K562 (cell line): ENCODE data around the gene OR11G2. TPM values are rescaled to one million over a fixed set of nuclear protein-coding genes. Genes with fewer than 3 reads are reported as not detected.

Experiments used
- ATAC-seq: fragments of 200-7000 bp; cut with Tn5 transposase; 3 replicates; pipeline ENCODE4 v1.9.1; 2020; ENCODE audit warnings: moderate library complexity
- BruUV-seq: library from RNA; stranded (reverse); fragments of 400-500 nt; replicated peaks from 2 replicates; lab custom pipeline; 2021; lab: Mats Ljungman, UMichigan
- CTCF ChIA-PET: fragments of 300-600 bp; formaldehyde crosslinking; extraction: SDS; loops from one replicate; lab custom pipeline; 2021; ENCODE audit warnings: low intra/inter-chr PET ratio; lab: Yijun Ruan, JAX
- POLR2A ChIA-PET: fragments of 300-600, 350-650 bp; sonication (Branson Sonifier 250); formaldehyde crosslinking; extraction: SDS; loops from one replicate; lab custom pipeline; 2021; ENCODE audit warnings: antibody characterized with exemption, inconsistent platforms; lab: Yijun Ruan, JAX
- DNase-seq, 4 experiments: peaks; one replicate each; pipeline versions ENCODE4 v3.0.0 to v3.0.0-alpha.2; 2011 to 2018; ENCODE audit warnings: low spot score in 3 of 4, mixed read lengths in 3 of 4; ENCODE audit errors: extremely low read depth in 1 of 4
- FAIRE-seq: peaks from 2 replicates; lab custom pipeline; 2011; peaks lifted over from hg19 to GRCh38; lab: Jason Lieb, UNC
- H2AFZ ChIP-seq: 2 replicates; pipeline ENCODE4 v1.6.0; 2011; ENCODE audit warnings: low read depth, low read length, control low read depth, inconsistent platforms
- H3K27ac ChIP-seq: fragments of 200-600 bp; 3 replicates; pipeline ENCODE4 v1.8.0; 2011; ENCODE audit warnings: low read depth, mild to moderate bottlenecking, control low read depth, inconsistent platforms, low read length, moderate library complexity, mixed read lengths; ENCODE audit errors: extremely low read depth
- H3K27me3 ChIP-seq, 2 experiments: fragments of 300-600 bp in 1 of 2; 2 replicates in 1 of 2; 3 replicates in 1 of 2; pipeline versions ENCODE4 v1.6.0 to v1.8.0; 2011; ENCODE audit warnings: inconsistent platforms in 2 of 2, low read length in 2 of 2, mild to moderate bottlenecking in 1 of 2, mixed read lengths in 1 of 2, moderate library complexity in 1 of 2; ENCODE audit not compliant: control insufficient read depth in 2 of 2, insufficient read depth in 2 of 2
- H3K36me3 ChIP-seq: fragments of 300-600 bp; 3 replicates; pipeline ENCODE4 v1.8.0; 2011; ENCODE audit warnings: mild to moderate bottlenecking, low read length, inconsistent platforms; ENCODE audit not compliant: control insufficient read depth, insufficient read depth
- H3K4me1 ChIP-seq, 2 experiments: fragments of 200-600 bp in 1 of 2; replicated peaks in 1 of 2; 2 replicates in 1 of 2; 3 replicates in 1 of 2; pipeline versions ENCODE4 v1.5.1 to v1.8.0; 2011; ENCODE audit warnings: inconsistent platforms in 2 of 2, low read length in 2 of 2, mild to moderate bottlenecking in 1 of 2, mixed read lengths in 1 of 2, moderate library complexity in 1 of 2; ENCODE audit not compliant: control insufficient read depth in 2 of 2, insufficient read depth in 2 of 2
- H3K4me2 ChIP-seq: 2 replicates; pipeline ENCODE4 v1.6.1; 2011; ENCODE audit warnings: low read length, control low read depth, inconsistent platforms, mixed read lengths; ENCODE audit not compliant: insufficient read depth
- H3K4me3 ChIP-seq: fragments of 200-600 bp; sonication (generic), shearing (Covaris generic); 2 replicates; pipeline ENCODE4 v1.5.1; 2016; ENCODE audit warnings: control low read depth, inconsistent platforms
- H3K79me2 ChIP-seq: fragments of 200-600 bp; 3 replicates; pipeline ENCODE4 v1.8.0; 2011; ENCODE audit warnings: low read length, inconsistent platforms; ENCODE audit not compliant: control insufficient read depth, insufficient read depth
- H3K9ac ChIP-seq, 2 experiments: 2 replicates each; pipeline versions ENCODE4 v1.6.0 to v1.6.1; 2011; ENCODE audit warnings: low read depth in 2 of 2, low read length in 2 of 2, control low read depth in 1 of 2, inconsistent platforms in 1 of 2, mild to moderate bottlenecking in 1 of 2, mixed read lengths in 1 of 2; ENCODE audit not compliant: insufficient read depth in 1 of 2
- H3K9me1 ChIP-seq: one replicate; pipeline ENCODE4 v1.6.0; 2011; ENCODE audit warnings: inconsistent platforms, mild to moderate bottlenecking, low read length, moderate library complexity; ENCODE audit not compliant: control insufficient read depth, insufficient read depth
- H3K9me3 ChIP-seq: replicated peaks from 2 replicates; pipeline ENCODE4 v1.5.1; 2011; ENCODE audit warnings: low read depth, low read length, inconsistent platforms; ENCODE audit not compliant: control insufficient read depth, insufficient read depth
- H4K20me1 ChIP-seq: replicated peaks from 2 replicates; pipeline ENCODE4 v1.6.1; 2011; ENCODE audit warnings: low read length, inconsistent platforms, mixed read lengths; ENCODE audit not compliant: control insufficient read depth, insufficient read depth
- CCAR2 ChIP-seq: fragments of 200-400 bp; formaldehyde crosslinking; IDR thresholded peaks from 2 replicates; pipeline ENCODE4 v1.6.1; 2017; ENCODE audit warnings: mild to moderate bottlenecking, low read depth, low read length
- DMBX1 ChIP-seq: fragments of 250-450 bp; sonication (Bioruptor Pico); IDR thresholded peaks from 2 replicates; pipeline ENCODE4 v1.8.0; 2022; ENCODE audit warnings: inconsistent platforms, mild to moderate bottlenecking, moderate library complexity, borderline replicate concordance
- KDM4B ChIP-seq, 2 experiments: fragments of 450-650 bp in 1 of 2; sonication (generic) in 1 of 2; IDR thresholded peaks; 2 replicates each; pipeline ENCODE4 v1.6.1; 2016 to 2017; ENCODE audit warnings: borderline replicate concordance in 2 of 2, antibody characterized with exemption in 1 of 2, low read depth in 1 of 2, mild to moderate bottlenecking in 1 of 2
- KLF6 ChIP-seq: fragments of 250-450 bp; sonication (Bioruptor Pico); IDR thresholded peaks from 2 replicates; pipeline ENCODE4 v1.4.0; 2020; ENCODE audit warnings: mild to moderate bottlenecking, moderate library complexity, borderline replicate concordance
- PHF8 ChIP-seq: fragments of 200-600 bp; sonication (generic); IDR thresholded peaks from 2 replicates; pipeline ENCODE4 v1.6.1; 2012; ENCODE audit warnings: mixed run types, mild to moderate bottlenecking, inconsistent platforms, low read length, moderate library complexity, borderline replicate concordance
- SIN3A ChIP-seq, 2 experiments: fragments of 150-350 bp in 1 of 2; IDR thresholded peaks; 2 replicates each; pipeline ENCODE4 v1.6.1; 2011 to 2016; ENCODE audit warnings: borderline replicate concordance in 2 of 2, low read depth in 2 of 2, low read length in 2 of 2, mild to moderate bottlenecking in 2 of 2, moderate library complexity in 2 of 2; ENCODE audit not compliant: control insufficient read depth in 1 of 2
- SMAD4 ChIP-seq: fragments of 250-450 bp; sonication (Bioruptor Pico); conservative IDR thresholded peaks from 2 replicates; pipeline ENCODE4 v1.8.0; 2021; ENCODE audit warnings: inconsistent platforms, mild to moderate bottlenecking, moderate library complexity
- SMARCB1 ChIP-seq: IDR thresholded peaks from 2 replicates; pipeline ENCODE4 v1.6.1; 2011; ENCODE audit warnings: improper control_type of control experiment, low read depth; ENCODE audit not compliant: insufficient read length
- SPI1 ChIP-seq: IDR thresholded peaks from 2 replicates; pipeline ENCODE4 v1.6.1; 2011; ENCODE audit warnings: low read depth, low read length, control low read depth, borderline replicate concordance
- SUPT5H ChIP-seq: fragments of 450-650 bp; IDR thresholded peaks from 2 replicates; pipeline ENCODE4 v1.6.1; 2016
- TAF1 ChIP-seq: IDR thresholded peaks from 2 replicates; pipeline ENCODE4 v1.6.1; 2011; ENCODE audit warnings: mild to moderate bottlenecking, low read length, moderate library complexity; ENCODE audit not compliant: insufficient read depth, control insufficient read depth, severe bottlenecking; ENCODE audit errors: extremely low read depth
- ZC3H11A ChIP-seq: IDR thresholded peaks from 2 replicates; pipeline ENCODE4 v1.6.1; 2012; ENCODE audit warnings: low read depth, low read length, improper control_type of control experiment
- ZNF143 ChIP-seq: sonication (generic); formaldehyde crosslinking; IDR thresholded peaks from 2 replicates; pipeline ENCODE4 v1.9.0; 2022; ENCODE audit warnings: mild to moderate bottlenecking, missing genetic modification reagents
- ZNF592 ChIP-seq: fragments of 450-650 bp; IDR thresholded peaks from 2 replicates; pipeline ENCODE4 v1.6.1; 2017; ENCODE audit warnings: antibody characterized with exemption, mild to moderate bottlenecking
- ZNF644 ChIP-seq: fragments of 200-800 bp; sonication (Bioruptor generic); IDR thresholded peaks from 2 replicates; pipeline ENCODE4 v1.6.1; 2016; ENCODE audit warnings: low read depth, missing genetic modification characterization, missing compliant biosample characterization
- ZNF699 ChIP-seq: fragments of 250-450 bp; sonication (Bioruptor Pico); IDR thresholded peaks from 2 replicates; pipeline ENCODE4 v1.8.0; 2021; ENCODE audit warnings: mild to moderate bottlenecking, moderate library complexity; ENCODE audit not compliant: insufficient replicate concordance
- ZNF740 ChIP-seq, 3 experiments: fragments of 200-800 bp in 1 of 3; sonication (Bioruptor generic) in 1 of 3; sonication (generic) in 1 of 3; formaldehyde crosslinking in 1 of 3; IDR thresholded peaks; 2 replicates each; pipeline versions ENCODE4 v1.6.1 to v1.8.0; 2016 to 2022; ENCODE audit warnings: mild to moderate bottlenecking in 2 of 3, missing compliant biosample characterization in 2 of 3, missing genetic modification characterization in 2 of 3, missing genetic modification reagents in 1 of 3
- WGBS: fragments of 100-300 bp; shearing (Covaris generic); methylation state at CpG from one replicate; pipeline ENCODE4 v1.1.6; 2016; ENCODE audit warnings: low coverage, mixed read lengths; ENCODE audit not compliant: insufficient coverage; ENCODE audit errors: missing lambda C conversion rate; 5-methylcytosine and 5-hydroxymethylcytosine counted together
- in situ Hi-C: fragments of 300-500 bp; cut with MboI; formaldehyde crosslinking; loops from 4 replicates; pipeline ENCODE4 v1.15.0; 2018; ENCODE audit warnings: inconsistent platforms, mixed read lengths
- intact Hi-C: fragments of 100-400 bp; cut with micrococcal nuclease; formaldehyde crosslinking; loops from 2 replicates; pipeline ENCODE4 v1.14.2; 2022
- polyA plus RNA-seq, 8 experiments: library from polyadenylated mRNA; depleted of rRNA in 4 of 8; stranded (reverse) in 5 of 8; unstranded in 3 of 8; fragments of >200 nt; fragmentation: Nextera tagmentation in 2 of 8; fragmentation: Illumina TruSeq in 1 of 8; extraction: Ambion mirVana in 2 of 8; extraction: Trizol in 1 of 8; gene quantifications; 2 replicates each; pipeline versions ENCODE4 v1.2.1 to v1.2.3, GENCODE V29; 2011 to 2014; ENCODE audit warnings: inconsistent platforms in 1 of 8, missing spikeins in 1 of 8
- total RNA-seq, 7 experiments: library from RNA; depleted of rRNA in 6 of 7; stranded (reverse); fragments of >200 nt in 6 of 7; fragmentation: Illumina TruSeq in 2 of 7; extraction: Trizol in 2 of 7; gene quantifications; 2 replicates each; pipeline versions ENCODE4 v1.2.1 to v1.2.3, GENCODE V29; 2011 to 2021; ENCODE audit warnings: low replicate concordance in 1 of 7

OR11G2 gene
- total and polyA plus RNA-seq, 9 of the 15 experiments (the other 6 are each of a cell fraction or from before 2014, with no cell fraction given): not detected

- intact Hi-C loops: no loop called here
- ATAC-seq (no peak), DNase-seq (no peak), FAIRE-seq (no peak)
- no peak overlapping the region for H3K9ac ChIP-seq
- H2AFZ ChIP-seq: peak overlapping the region; percentile 81
- no peaks in the 10 kb centered on the region for H3K27me3 ChIP-seq
- H4K20me1 ChIP-seq: no peaks in the 10 kb centered on the region
- BruUV-seq: no TSS peak
- no peaks in the 10 kb centered on the region for H3K79me2 ChIP-seq
- H3K36me3 ChIP-seq: no peaks in the 10 kb centered on the region
- ChIA-PET CTCF (no interaction called here), POLR2A (no interaction called here)
- H3K4me2 ChIP-seq: no peak overlapping the region
- H3K4me3 ChIP-seq: no peak overlapping the region
- in situ Hi-C loops: no loop called here
- 49% methylated on average over 5 of the region's 5 CpGs for WGBS
- H3K27ac ChIP-seq: peak overlapping the region; percentile 92; the same call in 2 of the 3 replicates
- H3K4me1 ChIP-seq: peaks cover 10 to 39% of the 10 kb centered on the region in 2 experiments
- H3K9me3 ChIP-seq: peaks cover 10% of the 10 kb centered on the region
- H3K9me1 ChIP-seq: no peaks in the 10 kb centered on the region
- TF ChIP-seq SMARCB1 (no peak), SUPT5H (no peak), ZNF592 (no peak), ZNF699 (CRISPR knock-in tag) (no peak), SIN3A (IDR thresholded peaks at IDR 0.05; ENCODE audit: borderline replicate concordance in 2 of 2, control insufficient read depth in 1 of 2, low read depth in 2 of 2, low read length in 2 of 2) (no peak), ZNF644 (tag) (no peak), ZNF740 (CRISPR knock-in tag; IDR thresholded peaks at IDR 0.05) (no peak), ZNF740 (tag; IDR thresholded peaks at IDR 0.05) (0 out of 4 replicates have a peak, but pooled peaks of 1 of the 2 experiments have one; percentile 29), CCAR2 (no peak), KDM4B (IDR thresholded peaks at IDR 0.05; ENCODE audit: borderline replicate concordance in 2 of 2, low read depth in 1 of 2) (no peak), TAF1 (no peak), ZNF143 (CRISPR knock-in tag) (no peak), PHF8 (no peak), KLF6 (CRISPR knock-in tag) (0 out of 2 replicates have a peak, but pooled peaks have one; percentile 28), ZC3H11A (no peak), DMBX1 (0 out of 2 replicates have a peak, but pooled peaks have one; percentile 41), SMAD4 (CRISPR knock-in tag) (peak; percentile 43), SPI1 (peak; percentile 41; the same call in 1 of the 2 replicates)
Observed at GRCh38 chr14:20179218-20179617, 11.5 kb upstream of the OR11G2 start.
